Measurements from ENCODE around the gene MYO19. TPM values are rescaled to one million over a fixed set of nuclear protein-coding genes. Genes with fewer than 3 reads are reported as not detected.

The MYO19 gene
- total and polyA plus RNA-seq, 9 of the 15 experiments (the other 6 are each of a cell fraction or from before 2014, with no cell fraction given): 21.6 to 176 (median 129) TPM

GRCh38 chr17:36527621-36528250 lies 6.9 kb downstream of the MYO19 start:
- in situ Hi-C loops (cut with MboI): no loop called here
- no peak for FAIRE-seq
- peaks cover 94% of the 10 kb centered on the region for H3K36me3 ChIP-seq (ENCODE audit: control insufficient read depth, insufficient read depth, low read length)
- no peak for ATAC-seq
- no peaks in the 10 kb centered on the region for H3K9me3 ChIP-seq (replicated peaks; ENCODE audit: control insufficient read depth, insufficient read depth, low read depth, low read length)
- no peak overlapping the region; the same call in 2 of the 3 replicates for H3K27ac ChIP-seq (ENCODE audit: extremely low read depth, low read depth, low read length)
- no peaks in the 10 kb centered on the region for H3K9me1 ChIP-seq (ENCODE audit: control insufficient read depth, insufficient read depth, low read length)
- no peak overlapping the region for H3K4me2 ChIP-seq (ENCODE audit: insufficient read depth, low read length)
- peaks cover 8 to 20% of the 10 kb centered on the region in 2 experiments for H3K4me1 ChIP-seq (replicated peaks in 1 of 2; ENCODE audit: control insufficient read depth in 2 of 2, insufficient read depth in 2 of 2, low read length in 2 of 2)
- H4K20me1 ChIP-seq (replicated peaks; ENCODE audit: control insufficient read depth, insufficient read depth, low read length): 0 out of 2 replicates have a peak, but pooled peaks cover 4% of the 10 kb centered on the region
- WGBS (ENCODE audit: insufficient coverage, low coverage, missing lambda C conversion rate): 96% methylated on average over 7 of the region's 7 CpGs
- peaks cover 38% of the 10 kb centered on the region for H3K79me2 ChIP-seq (ENCODE audit: control insufficient read depth, insufficient read depth, low read length)
- H3K4me3 ChIP-seq: no peak overlapping the region
- intact Hi-C loops (cut with micrococcal nuclease): no loop called here
- no TSS peak for BruUV-seq (replicated peaks)
- H3K27me3 ChIP-seq (ENCODE audit: control insufficient read depth in 2 of 2, insufficient read depth in 2 of 2, low read length in 2 of 2): no peaks in the 10 kb centered on the region
- H3K9ac ChIP-seq (ENCODE audit: insufficient read depth in 1 of 2, low read depth in 2 of 2, low read length in 2 of 2): peak overlapping the region in 1 of 2 experiments; percentile 45; a peak in 1 of 4 replicates
- CTCF ChIA-PET (ENCODE audit: low intra/inter-chr PET ratio): no interaction called here
- DNase-seq (ENCODE audit: extremely low read depth in 1 of 4, low spot score in 3 of 4): no peak
- TF ChIP-seq RBFOX2 (IDR thresholded peaks at IDR 0.05; ENCODE audit: low read depth, low read length): 0 out of 2 replicates have a peak, but pooled peaks have one; percentile 18
- no peak for TF ChIP-seq EWSR1 (IDR thresholded peaks at IDR 0.05; ENCODE audit: borderline replicate concordance, low read depth, partially characterized antibody)
- POLR2A ChIA-PET: no interaction called here
- no peak overlapping the region for H2AFZ ChIP-seq (ENCODE audit: low read depth, low read length)

GRCh38 chr17:36525888-36526287 lies 8.8 kb downstream of the MYO19 start:
- no peaks in the 10 kb centered on the region for H3K9me1 ChIP-seq (ENCODE audit: control insufficient read depth, insufficient read depth, low read length)
- TF ChIP-seq E2F5 (CRISPR knock-in tag; IDR thresholded peaks at IDR 0.05) (no peak), UBTF (IDR thresholded peaks at IDR 0.05; ENCODE audit: borderline replicate concordance in 1 of 2, low read depth in 2 of 2, low read length in 2 of 2) (no peak)
- H3K9ac ChIP-seq (ENCODE audit: insufficient read depth in 1 of 2, low read depth in 2 of 2, low read length in 2 of 2): no peak overlapping the region
- H3K79me2 ChIP-seq (ENCODE audit: control insufficient read depth, insufficient read depth, low read length): peaks cover 24% of the 10 kb centered on the region
- ChIA-PET POLR2A (no interaction called here), CTCF (ENCODE audit: low intra/inter-chr PET ratio) (no interaction called here)
- ATAC-seq: no peak
- no peak overlapping the region; the same call in 2 of the 3 replicates for H3K27ac ChIP-seq (ENCODE audit: extremely low read depth, low read depth, low read length)
- H3K36me3 ChIP-seq (ENCODE audit: control insufficient read depth, insufficient read depth, low read length): peaks cover 91% of the 10 kb centered on the region
- in situ Hi-C loops (cut with MboI) (no loop called here), intact Hi-C loops (cut with micrococcal nuclease) (no loop called here)
- H3K4me2 ChIP-seq (ENCODE audit: insufficient read depth, low read length): no peak overlapping the region
- no peak overlapping the region for H3K4me3 ChIP-seq
- H3K9me3 ChIP-seq (replicated peaks; ENCODE audit: control insufficient read depth, insufficient read depth, low read depth, low read length): no peaks in the 10 kb centered on the region
- no TSS peak for BruUV-seq (replicated peaks)
- no peak for FAIRE-seq
- no peaks in the 10 kb centered on the region for H3K27me3 ChIP-seq (ENCODE audit: control insufficient read depth in 2 of 2, insufficient read depth in 2 of 2, low read length in 2 of 2)
- H3K4me1 ChIP-seq (replicated peaks in 1 of 2; ENCODE audit: control insufficient read depth in 2 of 2, insufficient read depth in 2 of 2, low read length in 2 of 2): peaks cover 2 to 13% of the 10 kb centered on the region in 2 experiments; a peak in 3 of 5 replicates
- 0 out of 2 replicates have a peak, but pooled peaks cover 4% of the 10 kb centered on the region for H4K20me1 ChIP-seq (replicated peaks; ENCODE audit: control insufficient read depth, insufficient read depth, low read length)
- DNase-seq (ENCODE audit: extremely low read depth in 1 of 4, low spot score in 3 of 4): no peak
- 91% methylated on average over 6 of the region's 6 CpGs for WGBS (ENCODE audit: insufficient coverage, low coverage, missing lambda C conversion rate)
- no peak overlapping the region for H2AFZ ChIP-seq (ENCODE audit: low read depth, low read length)

Data from K562 (cell line).